HEK293 (cell line): ENCODE measurements around the gene RHPN2.

ENCODE experiments used
- CTCF ChIA-PET: fragments of 350-600 bp; formaldehyde crosslinking; extraction: SDS; loops from one replicate; lab custom pipeline; 2021; ENCODE audit warnings: antibody characterized with exemption; lab: Yijun Ruan, JAX
- POLR2A ChIA-PET: fragments of 300-600 bp; formaldehyde crosslinking; extraction: SDS; loops from one replicate; lab custom pipeline; 2020; ENCODE audit warnings: antibody characterized with exemption, inconsistent platforms; lab: Yijun Ruan, JAX
- H3K27ac ChIP-seq: fragments of 200-500 bp; sonication (Bioruptor generic); 2 replicates; pipeline ENCODE4 v1.5.1; 2014; ENCODE audit warnings: low read depth, low read length, control low read depth, inconsistent platforms; ENCODE audit errors: extremely low read depth
- H3K36me3 ChIP-seq, 2 experiments: fragments of 200-500 bp in 1 of 2; sonication (Bioruptor generic) in 1 of 2; 1 replicate in 1 of 2; 2 replicates in 1 of 2; pipeline ENCODE4 v1.5.1; 2014 to 2017; ENCODE audit warnings: inconsistent platforms in 2 of 2, low read length in 2 of 2; ENCODE audit not compliant: control insufficient read depth in 2 of 2, insufficient read depth in 1 of 2
- H3K4me1 ChIP-seq: fragments of 200-500 bp; sonication (Bioruptor generic); 2 replicates; pipeline ENCODE4 v1.5.1; 2014; ENCODE audit warnings: mild to moderate bottlenecking, low read length, inconsistent platforms; ENCODE audit not compliant: control insufficient read depth, insufficient read depth
- H3K4me3 ChIP-seq: 2 replicates; pipeline ENCODE4 v1.5.1; 2011; ENCODE audit warnings: low read depth, mild to moderate bottlenecking, control low read depth, low read length, moderate library complexity
- H3K9me3 ChIP-seq: fragments of 200-500 bp; sonication (Bioruptor generic); 2 replicates; pipeline ENCODE4 v1.5.1; 2014; ENCODE audit warnings: low read depth, low read length, inconsistent platforms; ENCODE audit not compliant: control insufficient read depth, insufficient read depth
- AEBP2 ChIP-seq: fragments of 450-650 bp; formaldehyde crosslinking; IDR thresholded peaks from 2 replicates; pipeline ENCODE4 v1.5.1; 2016; ENCODE audit warnings: missing biosample characterization, missing genetic modification characterization, borderline replicate concordance
- ELK4 ChIP-seq: IDR thresholded peaks from 2 replicates; pipeline ENCODE4 v1.6.1; 2011; ENCODE audit warnings: mild to moderate bottlenecking, low read depth, low read length, borderline replicate concordance
- INSM2 ChIP-seq: fragments of 450-650 bp; formaldehyde crosslinking; IDR thresholded peaks from 2 replicates; pipeline ENCODE4 v1.5.1; 2016; ENCODE audit warnings: missing biosample characterization, missing genetic modification characterization
- KLF17 ChIP-seq: fragments of 450-650 bp; formaldehyde crosslinking; IDR thresholded peaks from 2 replicates; pipeline ENCODE4 v1.5.1; 2016; ENCODE audit warnings: missing biosample characterization, missing genetic modification characterization
- PRDM10 ChIP-seq: fragments of 450-650 bp; formaldehyde crosslinking; IDR thresholded peaks from 2 replicates; pipeline ENCODE4 v1.5.1; 2016; ENCODE audit warnings: missing biosample characterization, missing genetic modification characterization
- RBAK ChIP-seq: fragments of 450-650 bp; formaldehyde crosslinking; IDR thresholded peaks from 2 replicates; pipeline ENCODE4 v1.5.1; 2016; ENCODE audit warnings: missing biosample characterization, missing genetic modification characterization
- REST ChIP-seq: fragments of 450-650 bp; formaldehyde crosslinking; IDR thresholded peaks from 2 replicates; pipeline ENCODE4 v1.5.1; 2016; ENCODE audit warnings: missing biosample characterization, missing genetic modification characterization
- ZBTB10 ChIP-seq: fragments of 450-650 bp; formaldehyde crosslinking; IDR thresholded peaks from 2 replicates; pipeline ENCODE4 v1.5.1; 2016; ENCODE audit warnings: missing biosample characterization, missing genetic modification characterization
- ZEB2 ChIP-seq: fragments of 450-650 bp; formaldehyde crosslinking; IDR thresholded peaks from 2 replicates; pipeline ENCODE4 v1.5.1; 2016; ENCODE audit warnings: missing biosample characterization, missing genetic modification characterization
- ZNF2 ChIP-seq: fragments of 450-650 bp; formaldehyde crosslinking; IDR thresholded peaks from 2 replicates; pipeline ENCODE4 v1.5.1; 2016; ENCODE audit warnings: missing biosample characterization, missing genetic modification characterization
- ZNF274 ChIP-seq, 2 experiments: fragments of 200-500 bp in 1 of 2; fragments of 450-650 bp in 1 of 2; sonication (Bioruptor generic) in 1 of 2; formaldehyde crosslinking in 1 of 2; IDR thresholded peaks; 2 replicates each; pipeline versions ENCODE4 v1.5.1 to v1.6.1; 2014 to 2016; ENCODE audit warnings: borderline replicate concordance in 1 of 2, inconsistent platforms in 1 of 2, low read length in 1 of 2, missing biosample characterization in 1 of 2, missing genetic modification characterization in 1 of 2
- ZNF335 ChIP-seq: fragments of 450-650 bp; formaldehyde crosslinking; conservative IDR thresholded peaks from 2 replicates; pipeline ENCODE4 v1.5.1; 2016; ENCODE audit warnings: missing biosample characterization, missing genetic modification characterization
- ZNF350 ChIP-seq: fragments of 450-650 bp; formaldehyde crosslinking; IDR thresholded peaks from 2 replicates; pipeline ENCODE4 v1.5.0; 2017; ENCODE audit warnings: missing biosample characterization, mild to moderate bottlenecking, missing genetic modification characterization
- ZNF366 ChIP-seq: fragments of 450-650 bp; formaldehyde crosslinking; conservative IDR thresholded peaks from 2 replicates; pipeline ENCODE4 v1.5.1; 2016; ENCODE audit warnings: missing biosample characterization, missing genetic modification characterization
- ZNF580 ChIP-seq: fragments of 450-650 bp; formaldehyde crosslinking; IDR thresholded peaks from 2 replicates; pipeline ENCODE4 v1.5.1; 2016; ENCODE audit warnings: missing biosample characterization, missing genetic modification characterization
- ZNF626 ChIP-seq: fragments of 450-650 bp; sonication (Bioruptor Pico); formaldehyde crosslinking; IDR thresholded peaks from 2 replicates; pipeline ENCODE4 v1.5.1; 2018; ENCODE audit warnings: missing biosample characterization, missing genetic modification characterization, inconsistent platforms
- ZNF654 ChIP-seq: fragments of 450-650 bp; formaldehyde crosslinking; IDR thresholded peaks from 2 replicates; pipeline ENCODE4 v1.5.1; 2016; ENCODE audit warnings: low read depth, missing biosample characterization, missing genetic modification characterization
- ZNF670 ChIP-seq: fragments of 450-650 bp; formaldehyde crosslinking; IDR thresholded peaks from 2 replicates; pipeline ENCODE4 v1.5.1; 2016; ENCODE audit warnings: missing biosample characterization, missing genetic modification characterization, low read depth

Gene RHPN2

GRCh38 chr19:32976223-32976805 lies 88.4 kb downstream of the RHPN2 start:
- Histone ChIP-seq H3K36me3 (peaks cover 47 to 56% of the 10 kb centered on the region in 2 experiments), H3K9me3 (no peaks in the 10 kb centered on the region), H3K4me3 (no peak overlapping the region), H3K27ac (peak overlapping the region; percentile 30; the same call in 1 of the 2 replicates), H3K4me1 (peaks cover 3% of the 10 kb centered on the region; the same call in 1 of the 2 replicates)
- ChIA-PET CTCF (interaction anchor here (0.6 to 13.3 kb wide), 54 partner anchors 9 to 1206 kb away, joined by 3 to 335 read pairs (median 4); partner anchors contain the start of gene GPATCH1), POLR2A (interaction anchor here (0.8 to 1.7 kb wide), 5 partner anchors 80 to 286 kb away, joined by 3 to 6 read pairs (median 3); no protein-coding TSS in a partner anchor)
- TF ChIP-seq ZNF626 (tag by site-specific recombination): no peak
- TF ChIP-seq ELK4: no peak
- peak; percentile 95 for TF ChIP-seq ZNF654
- TF ChIP-seq ZNF670 (tag by site-specific recombination): no peak
- no peak for TF ChIP-seq ZBTB10 (tag by site-specific recombination)
- TF ChIP-seq ZNF274 (IDR thresholded peaks at IDR 0.05; ENCODE audit: low read length): no peak
- no peak for TF ChIP-seq ZNF274 (tag by site-specific recombination; IDR thresholded peaks at IDR 0.05; ENCODE audit: borderline replicate concordance)
- TF ChIP-seq PRDM10 (tag by site-specific recombination): 0 out of 2 replicates have a peak, but pooled peaks have one; percentile 18
- TF ChIP-seq ZNF335 (tag by site-specific recombination): no peak
- no peak for TF ChIP-seq ZNF366 (tag by site-specific recombination)
- TF ChIP-seq RBAK: no peak
- no peak for TF ChIP-seq REST (tag by site-specific recombination)
- TF ChIP-seq ZNF580: no peak
- no peak for TF ChIP-seq AEBP2 (tag by site-specific recombination)
- peak; percentile 51; the same call in 1 of the 2 replicates for TF ChIP-seq KLF17
- 0 out of 2 replicates have a peak, but pooled peaks have one; percentile 47 for TF ChIP-seq ZEB2 (tag by site-specific recombination)
- no peak for TF ChIP-seq INSM2 (tag by site-specific recombination)
- TF ChIP-seq ZNF350 (tag by site-specific recombination): no peak
- TF ChIP-seq ZNF2: 0 out of 2 replicates have a peak, but pooled peaks have one; percentile 47
